Astrocyte of the cerebellum (primary cell): Measurements from ENCODE around the gene BBX.

Experiments
- DNase-seq: peaks from one replicate; pipeline ENCODE4 v3.0.0-alpha.2; 2011; ENCODE audit warnings: low read depth
- H3K4me3 ChIP-seq: 2 replicates; pipeline ENCODE4 v1.5.1; 2011; ENCODE audit warnings: mild to moderate bottlenecking, low read depth, low read length, moderate library complexity
- in situ Hi-C: cut with HindIII; loops from 2 replicates; pipeline ENCODE4 v1.10.0; 2017; ENCODE audit warnings: low sequenced_read_pairs
- TF ChIP-seq, protein P1 (sequence below): IDR thresholded peaks from 2 replicates; pipeline ENCODE4 v1.5.1; 2012; ENCODE audit warnings: low read length, low read depth, moderate library complexity, mild to moderate bottlenecking; ENCODE audit errors: missing control alignments

Gene BBX

DNA sequence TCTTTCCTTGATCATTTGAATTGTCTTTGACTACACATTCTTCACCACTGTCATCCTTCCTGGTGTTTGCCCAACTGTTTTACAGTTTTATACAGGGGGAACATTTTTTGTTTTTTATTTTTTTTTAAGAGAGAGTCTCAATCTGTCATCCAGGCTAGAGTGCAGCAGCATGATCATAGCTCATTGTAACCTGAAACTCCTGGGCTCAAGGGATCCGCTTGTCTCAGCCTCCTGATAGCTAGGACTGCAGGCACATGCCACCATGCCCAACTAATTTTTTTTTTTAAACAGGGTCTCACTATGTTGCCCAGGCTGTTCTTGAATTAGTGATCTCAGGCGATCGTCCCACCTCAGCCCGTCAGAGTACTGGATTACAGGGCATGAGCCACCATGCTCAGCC, 222.6 kb downstream of the BBX start:
- in situ Hi-C loops, result loop anchor here (10.0 kb wide), 1 partner anchor 71 kb away; no protein-coding TSS in a partner anchor
- no peak overlapping the region for H3K4me3 ChIP-seq
- no peak for DNase-seq
- TF ChIP-seq, protein P1, sequence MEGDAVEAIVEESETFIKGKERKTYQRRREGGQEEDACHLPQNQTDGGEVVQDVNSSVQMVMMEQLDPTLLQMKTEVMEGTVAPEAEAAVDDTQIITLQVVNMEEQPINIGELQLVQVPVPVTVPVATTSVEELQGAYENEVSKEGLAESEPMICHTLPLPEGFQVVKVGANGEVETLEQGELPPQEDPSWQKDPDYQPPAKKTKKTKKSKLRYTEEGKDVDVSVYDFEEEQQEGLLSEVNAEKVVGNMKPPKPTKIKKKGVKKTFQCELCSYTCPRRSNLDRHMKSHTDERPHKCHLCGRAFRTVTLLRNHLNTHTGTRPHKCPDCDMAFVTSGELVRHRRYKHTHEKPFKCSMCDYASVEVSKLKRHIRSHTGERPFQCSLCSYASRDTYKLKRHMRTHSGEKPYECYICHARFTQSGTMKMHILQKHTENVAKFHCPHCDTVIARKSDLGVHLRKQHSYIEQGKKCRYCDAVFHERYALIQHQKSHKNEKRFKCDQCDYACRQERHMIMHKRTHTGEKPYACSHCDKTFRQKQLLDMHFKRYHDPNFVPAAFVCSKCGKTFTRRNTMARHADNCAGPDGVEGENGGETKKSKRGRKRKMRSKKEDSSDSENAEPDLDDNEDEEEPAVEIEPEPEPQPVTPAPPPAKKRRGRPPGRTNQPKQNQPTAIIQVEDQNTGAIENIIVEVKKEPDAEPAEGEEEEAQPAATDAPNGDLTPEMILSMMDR, result no peak

DNA sequence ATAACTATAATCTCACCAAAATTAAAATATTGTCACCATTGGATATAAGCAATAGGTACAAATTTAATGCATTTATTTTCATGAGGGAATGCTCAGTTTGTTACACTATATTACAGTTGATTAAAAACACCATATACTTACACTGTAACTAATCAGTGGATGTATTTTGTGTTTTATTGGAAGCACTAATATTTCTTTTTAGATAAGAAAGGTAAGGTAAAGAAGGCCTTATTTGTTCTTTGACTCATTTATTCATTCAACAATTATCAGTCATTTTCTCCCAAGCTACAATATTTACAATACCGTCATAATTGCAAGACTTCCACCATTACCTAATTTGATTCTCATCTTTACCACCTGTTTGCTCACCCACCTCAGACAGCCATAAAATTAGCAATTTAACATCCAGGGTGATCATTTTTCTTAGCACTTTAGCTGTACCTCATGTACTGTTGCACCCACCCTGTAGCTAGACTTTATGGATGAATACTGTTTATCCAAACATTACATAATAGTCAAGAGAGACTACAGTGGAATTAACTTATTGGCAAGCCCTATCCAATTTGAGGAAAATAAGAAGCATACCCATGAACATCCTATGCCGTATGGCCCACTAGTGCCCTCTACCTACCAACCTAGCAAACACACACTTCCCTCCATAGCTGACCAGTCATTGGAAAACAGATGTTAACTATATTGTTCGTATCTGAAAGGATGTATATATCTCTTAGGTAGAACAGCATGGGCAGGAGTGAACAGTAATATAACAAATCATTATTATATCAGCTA, 229.6 kb downstream of the BBX start:
- in situ Hi-C loops, result no loop called here
- no peak overlapping the region for H3K4me3 ChIP-seq
- TF ChIP-seq, protein P1, result peak; percentile 57
- peak; percentile 8 for DNase-seq

DNA sequence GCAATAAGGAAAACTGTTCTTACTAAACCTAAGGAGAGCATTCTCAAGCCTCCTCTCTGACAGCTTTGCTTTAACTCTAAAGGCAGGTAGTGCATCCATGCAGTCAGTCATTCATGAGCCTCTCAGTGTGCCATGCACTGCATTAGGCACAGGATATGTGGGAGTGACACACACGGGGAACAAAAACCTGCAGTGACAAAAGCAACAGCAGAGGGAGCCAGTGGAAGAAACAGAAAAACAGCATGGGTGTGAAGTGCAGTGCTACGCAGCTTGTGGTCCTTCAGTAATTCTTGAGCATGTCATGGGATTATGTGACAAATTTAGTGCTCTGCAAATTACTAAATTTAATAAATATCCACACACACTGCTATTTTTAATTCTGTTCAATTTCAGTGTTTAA, 230.7 kb downstream of the BBX start:
- DNase-seq, result peak; percentile 19
- in situ Hi-C loops, result no loop called here
- TF ChIP-seq, protein P1, result peak; percentile 71
- no peak overlapping the region for H3K4me3 ChIP-seq

DNA sequence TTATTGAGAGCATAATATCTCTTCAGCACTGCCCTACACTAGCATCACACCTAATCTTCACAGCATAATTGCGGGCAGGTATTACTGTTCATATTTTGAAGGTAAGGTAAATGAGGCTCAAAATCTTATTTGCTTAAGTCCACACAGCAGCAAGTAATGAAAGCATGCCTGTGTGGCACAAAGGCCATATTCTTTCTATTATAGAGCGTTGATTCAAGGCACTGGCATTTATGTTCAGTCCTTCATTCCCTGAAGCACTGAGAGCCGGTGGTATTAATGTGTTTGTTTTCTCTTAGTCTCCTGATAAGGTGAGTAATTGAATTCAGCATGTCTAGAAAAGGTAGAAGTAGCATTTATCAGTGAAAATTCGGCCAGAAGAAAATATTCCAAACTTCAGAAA, 231.2 kb downstream of the BBX start:
- no peak overlapping the region for H3K4me3 ChIP-seq
- in situ Hi-C loops, result no loop called here
- no peak for DNase-seq
- TF ChIP-seq, protein P1, result no peak

DNA sequence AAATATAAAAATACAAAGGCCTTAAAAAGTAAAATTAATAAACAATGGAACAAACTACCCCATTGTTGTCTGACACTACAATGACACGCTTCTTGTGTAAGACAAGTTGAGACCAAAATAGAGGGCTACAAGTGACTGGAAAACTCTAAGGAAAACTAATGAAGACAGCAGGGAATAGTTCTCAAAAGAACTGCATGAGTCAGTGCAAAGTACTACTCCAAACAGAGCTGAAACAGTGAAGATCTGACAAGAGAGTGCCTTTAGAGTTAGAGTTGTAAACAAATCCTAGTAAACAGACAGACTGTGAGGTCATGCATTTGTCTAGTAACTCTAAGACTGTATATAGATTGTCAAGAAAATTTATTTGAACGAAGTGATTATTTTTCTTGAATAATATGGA, 233.9 kb downstream of the BBX start:
- no peak for DNase-seq
- H3K4me3 ChIP-seq, result no peak overlapping the region
- TF ChIP-seq, protein P1, result no peak
- in situ Hi-C loops, result no loop called here

- TF ChIP-seq, protein P1, result no peak
- in situ Hi-C loops, result no loop called here
- no peak for DNase-seq
These were observed 234.4 kb downstream of the BBX start for GRCh38 chr3:107757140-107757539.

GRCh38 chr3:107760144-107760543, 237.4 kb downstream of the BBX start:
- in situ Hi-C loops, result no loop called here
- H3K4me3 ChIP-seq, result no peak overlapping the region
- no peak for DNase-seq
- TF ChIP-seq, protein P1, result no peak

More at GRCh38 chr3:107757140-107757539, 234.4 kb downstream of the BBX start:
- H3K4me3 ChIP-seq, result no peak overlapping the region
